DOHH2 (cell line): ENCODE measurements around the gene ITPR1.

Source experiments
- H3F3A ChIP-seq: fragments of 200-600 bp; sonication (generic), shearing (Covaris generic); 2 replicates; pipeline ENCODE4 v1.6.0; 2016; ENCODE audit warnings: antibody characterized with exemption, mild to moderate bottlenecking; ENCODE audit not compliant: control insufficient read depth, insufficient read depth
- H3K27ac ChIP-seq: fragments of 200-600 bp; sonication (generic); 2 replicates; pipeline ENCODE4 v1.5.1; 2014; ENCODE audit warnings: low read depth, mild to moderate bottlenecking, low read length, moderate library complexity
- H3K27me3 ChIP-seq: fragments of 200-600 bp; sonication (generic); 2 replicates; pipeline ENCODE4 v1.6.1; 2014; ENCODE audit warnings: mild to moderate bottlenecking, low read length, mixed read lengths; ENCODE audit not compliant: control insufficient read depth
- H3K36me3 ChIP-seq: fragments of 200-600 bp; sonication (generic); 2 replicates; pipeline ENCODE4 v1.6.1; 2014; ENCODE audit warnings: mild to moderate bottlenecking, low read length, moderate library complexity, mixed read lengths; ENCODE audit not compliant: control insufficient read depth
- H3K4me1 ChIP-seq: fragments of 200-600 bp; sonication (generic); 2 replicates; pipeline ENCODE4 v1.6.1; 2014; ENCODE audit warnings: mild to moderate bottlenecking, low read length, mixed read lengths; ENCODE audit not compliant: control insufficient read depth
- H3K4me2 ChIP-seq: fragments of 200-600 bp; sonication (generic); 2 replicates; pipeline ENCODE4 v1.6.0; 2014; ENCODE audit warnings: mild to moderate bottlenecking, low read length, moderate library complexity
- H3K4me3 ChIP-seq: fragments of 200-600 bp; sonication (generic); 2 replicates; pipeline ENCODE4 v1.5.1; 2014; ENCODE audit warnings: mild to moderate bottlenecking, low read length, mixed read lengths
- H3K79me2 ChIP-seq: fragments of 200-600 bp; sonication (generic); 2 replicates; pipeline ENCODE4 v1.6.1; 2014; ENCODE audit warnings: mild to moderate bottlenecking, low read length, mixed read lengths; ENCODE audit not compliant: control insufficient read depth
- H3K9me2 ChIP-seq: fragments of 200-600 bp; sonication (generic); replicated peaks from 2 replicates; pipeline ENCODE4 v1.6.1; 2014; ENCODE audit warnings: mild to moderate bottlenecking, low read length, mixed read lengths; ENCODE audit not compliant: control insufficient read depth
- H3K9me3 ChIP-seq: fragments of 200-600 bp; sonication (generic); 2 replicates; pipeline ENCODE4 v1.6.1; 2014; ENCODE audit warnings: antibody characterized with exemption, low read length, mixed read lengths; ENCODE audit not compliant: control insufficient read depth, insufficient read depth
- H4K20me1 ChIP-seq: fragments of 200-600 bp; sonication (generic); 2 replicates; pipeline ENCODE4 v1.6.0; 2014; ENCODE audit warnings: low read depth, mild to moderate bottlenecking, antibody characterized with exemption, low read length, moderate library complexity; ENCODE audit not compliant: control insufficient read depth, insufficient read depth
- EZH2phosphoT487 ChIP-seq: fragments of 200-600 bp; sonication (generic); IDR thresholded peaks from 2 replicates; pipeline ENCODE4 v1.6.1; 2017; ENCODE audit warnings: borderline replicate concordance, mild to moderate bottlenecking, antibody characterized with exemption, low read length, moderate library complexity, mixed read lengths
- TF ChIP-seq, protein P1 (sequence below): fragments of 200-600 bp; sonication (generic); IDR thresholded peaks from one replicate; pipeline ENCODE4 v1.5.1; 2014; ENCODE audit warnings: antibody characterized with exemption, mild to moderate bottlenecking, low read depth, low read length; ENCODE audit not compliant: poor library complexity, severe bottlenecking

ITPR1 gene

DNA sequence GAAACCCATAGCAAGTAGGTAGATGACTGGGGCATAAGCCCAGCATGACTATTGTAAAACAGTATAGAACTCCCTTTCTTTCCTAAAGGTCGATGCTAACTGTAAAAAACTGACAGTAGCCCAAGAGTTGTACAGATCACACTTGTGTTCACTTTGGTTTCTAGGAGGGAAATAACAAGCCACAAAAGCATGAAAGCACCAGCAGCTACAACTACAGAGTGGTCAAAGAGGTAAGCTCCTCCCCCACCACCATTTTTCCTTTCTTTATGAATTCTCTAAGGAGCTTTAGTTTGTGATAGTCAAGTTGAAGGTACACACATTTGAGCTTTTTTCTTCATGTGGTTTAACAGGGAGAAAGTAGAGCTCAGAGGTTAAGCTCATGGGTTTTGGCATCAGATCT, 191.0 kb downstream of the ITPR1 start:
- Histone ChIP-seq H4K20me1 (no peaks in the 10 kb centered on the region), H3K9me3 (peaks cover under 1% of the 10 kb centered on the region; the same call in 1 of the 2 replicates), H3F3A (no peaks in the 10 kb centered on the region), H3K27ac (no peak overlapping the region), H3K9me2 (no peaks in the 10 kb centered on the region), H3K36me3 (peaks cover 47% of the 10 kb centered on the region), H3K27me3 (no peaks in the 10 kb centered on the region), H3K79me2 (no peaks in the 10 kb centered on the region), H3K4me3 (no peak overlapping the region), H3K4me2 (no peak overlapping the region), H3K4me1 (no peaks in the 10 kb centered on the region)
- TF ChIP-seq, protein P1, sequence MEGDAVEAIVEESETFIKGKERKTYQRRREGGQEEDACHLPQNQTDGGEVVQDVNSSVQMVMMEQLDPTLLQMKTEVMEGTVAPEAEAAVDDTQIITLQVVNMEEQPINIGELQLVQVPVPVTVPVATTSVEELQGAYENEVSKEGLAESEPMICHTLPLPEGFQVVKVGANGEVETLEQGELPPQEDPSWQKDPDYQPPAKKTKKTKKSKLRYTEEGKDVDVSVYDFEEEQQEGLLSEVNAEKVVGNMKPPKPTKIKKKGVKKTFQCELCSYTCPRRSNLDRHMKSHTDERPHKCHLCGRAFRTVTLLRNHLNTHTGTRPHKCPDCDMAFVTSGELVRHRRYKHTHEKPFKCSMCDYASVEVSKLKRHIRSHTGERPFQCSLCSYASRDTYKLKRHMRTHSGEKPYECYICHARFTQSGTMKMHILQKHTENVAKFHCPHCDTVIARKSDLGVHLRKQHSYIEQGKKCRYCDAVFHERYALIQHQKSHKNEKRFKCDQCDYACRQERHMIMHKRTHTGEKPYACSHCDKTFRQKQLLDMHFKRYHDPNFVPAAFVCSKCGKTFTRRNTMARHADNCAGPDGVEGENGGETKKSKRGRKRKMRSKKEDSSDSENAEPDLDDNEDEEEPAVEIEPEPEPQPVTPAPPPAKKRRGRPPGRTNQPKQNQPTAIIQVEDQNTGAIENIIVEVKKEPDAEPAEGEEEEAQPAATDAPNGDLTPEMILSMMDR: no peak
- TF ChIP-seq EZH2phosphoT487: no peak

DNA sequence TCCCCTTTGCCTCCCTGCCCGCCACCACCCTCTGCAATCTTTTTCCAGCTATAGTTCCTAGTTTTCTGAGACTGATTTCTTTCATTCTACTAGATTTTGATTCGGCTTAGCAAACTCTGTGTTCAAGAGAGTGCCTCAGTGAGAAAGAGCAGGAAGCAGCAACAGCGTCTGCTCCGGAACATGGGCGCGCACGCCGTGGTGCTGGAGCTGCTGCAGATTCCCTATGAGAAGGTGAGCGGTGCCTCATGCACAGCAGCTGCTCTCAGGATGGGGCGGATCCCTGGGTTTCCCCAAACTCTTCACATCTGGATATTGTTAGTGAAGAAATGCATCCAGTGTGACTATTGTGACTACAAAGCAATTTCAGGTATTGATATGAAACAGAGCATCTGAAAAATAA, 191.8 kb downstream of the ITPR1 start:
- H3K27ac ChIP-seq: no peak overlapping the region
- H3K4me3 ChIP-seq: no peak overlapping the region
- H3K4me1 ChIP-seq: no peaks in the 10 kb centered on the region
- H4K20me1 ChIP-seq: no peaks in the 10 kb centered on the region
- H3K9me2 ChIP-seq: no peaks in the 10 kb centered on the region
- no peaks in the 10 kb centered on the region for H3K79me2 ChIP-seq
- no peak overlapping the region for H3K4me2 ChIP-seq
- peaks cover 54% of the 10 kb centered on the region for H3K36me3 ChIP-seq
- no peak for TF ChIP-seq EZH2phosphoT487
- TF ChIP-seq, protein P1: no peak
- H3K27me3 ChIP-seq: no peaks in the 10 kb centered on the region
- no peaks in the 10 kb centered on the region for H3F3A ChIP-seq
- H3K9me3 ChIP-seq: peaks cover 4% of the 10 kb centered on the region; the same call in 1 of the 2 replicates

DNA sequence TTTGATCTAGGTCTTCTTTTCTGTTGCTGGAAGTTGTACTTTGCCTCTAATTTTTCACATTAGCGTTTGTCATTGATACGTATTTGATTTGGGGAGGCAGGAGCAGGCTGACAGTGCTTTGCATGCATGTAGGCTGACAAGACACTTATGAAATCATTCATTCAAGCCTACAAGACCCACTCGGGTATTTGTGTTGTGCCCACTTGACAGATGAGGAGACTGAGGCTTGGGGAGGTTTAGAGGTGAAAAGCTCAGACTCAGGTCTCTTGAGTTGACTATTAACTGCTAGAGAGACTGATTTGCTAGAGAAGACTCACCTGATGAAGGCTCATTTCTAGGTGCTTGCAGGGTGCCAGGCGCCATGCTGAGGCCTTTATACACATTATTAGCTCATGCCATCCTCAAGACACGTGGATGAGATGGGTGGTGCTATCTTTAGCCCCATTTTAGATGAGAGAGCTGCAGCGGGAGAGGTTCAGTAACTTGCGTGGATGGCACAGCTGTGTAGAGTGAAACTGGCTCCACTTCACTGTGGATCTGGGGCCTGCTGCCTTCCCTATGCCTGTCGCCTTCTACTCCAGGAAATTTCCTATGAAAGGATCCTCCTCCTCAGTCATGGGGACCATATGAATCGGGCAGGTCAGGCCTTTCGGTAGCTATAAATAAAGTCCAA, 192.7 kb downstream of the ITPR1 start:
- H3K9me2 ChIP-seq: no peaks in the 10 kb centered on the region

More for the DNA sequence above, 192.7 kb downstream of the ITPR1 start:
- Histone ChIP-seq H4K20me1 (no peaks in the 10 kb centered on the region), H3K79me2 (no peaks in the 10 kb centered on the region), H3K27me3 (no peaks in the 10 kb centered on the region), H3K4me1 (no peaks in the 10 kb centered on the region), H3K4me2 (no peak overlapping the region), H3F3A (no peaks in the 10 kb centered on the region), H3K27ac (no peak overlapping the region), H3K9me3 (peaks cover 8% of the 10 kb centered on the region; the same call in 1 of the 2 replicates), H3K36me3 (peaks cover 56% of the 10 kb centered on the region), H3K4me3 (no peak overlapping the region)
- TF ChIP-seq EZH2phosphoT487: no peak
- TF ChIP-seq, protein P1: no peak
